Loucy (cell line): ENCODE measurements around the gene MYCT1.

Experiments used
- CTCF ChIP-seq: fragments of 200-600 bp; sonication (generic); conservative IDR thresholded peaks from 2 replicates; pipeline ENCODE4 v1.5.1; 2014; ENCODE audit warnings: mild to moderate bottlenecking, antibody characterized with exemption, low read length
- EZH2phosphoT487 ChIP-seq: fragments of 200-600 bp; IDR thresholded peaks from 2 replicates; pipeline ENCODE4 v1.6.1; 2018; ENCODE audit warnings: antibody characterized with exemption, mild to moderate bottlenecking, moderate library complexity, borderline replicate concordance

GRCh38 chr6:152696522-152696921 lies 1.2 kb upstream of the MYCT1 start:
- TF ChIP-seq CTCF = no peak
- no peak for TF ChIP-seq EZH2phosphoT487
